HG02970 (cell line): ENCODE measurements around the gene SOCS4.
A peak's percentile ranks its signal among the peaks of the same experiment; 100 is the strongest.

Experiments
- ATAC-seq: cut with Tn5 transposase; IDR thresholded peaks from one replicate; pipeline ENCODE4 v1.9.1; 2021; ENCODE audit warnings: mild to moderate bottlenecking, moderate library complexity, moderate number of reproducible peaks; ENCODE audit not compliant: unreplicated experiment, low FRiP score

Gene SOCS4

GRCh38 chr14:55084401-55085059 is 57.5 kb downstream of the SOCS4 start:
- ATAC-seq, result no peak

DNA sequence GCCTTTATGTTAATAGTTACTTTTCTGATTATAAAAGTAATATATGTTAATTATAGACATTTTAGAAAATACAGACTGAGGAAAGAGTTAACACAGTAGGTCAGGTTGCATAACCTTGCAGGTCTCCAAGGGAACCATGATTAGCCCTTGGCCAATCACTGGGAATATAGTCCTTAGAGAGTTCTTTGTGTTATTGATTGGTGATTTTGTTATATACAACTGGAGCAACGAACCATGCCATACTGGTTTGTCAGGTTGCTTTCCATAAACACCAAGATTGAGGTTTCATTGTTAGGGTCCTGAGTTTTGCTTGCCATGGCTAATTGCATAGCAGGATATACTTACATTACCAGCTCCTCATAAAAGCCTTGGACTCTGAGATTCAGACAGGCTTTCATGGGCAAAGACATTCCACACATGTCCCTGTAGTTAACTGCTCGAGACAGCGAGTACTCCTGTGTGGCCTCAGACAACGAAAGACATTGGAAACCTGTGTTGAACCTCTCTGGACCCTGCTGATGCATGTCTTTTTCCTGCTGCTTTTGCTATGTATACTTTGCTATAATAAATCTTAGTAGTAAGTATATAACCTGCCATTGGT is 58.1 kb downstream of the SOCS4 start:
- ATAC-seq, result no peak

DNA sequence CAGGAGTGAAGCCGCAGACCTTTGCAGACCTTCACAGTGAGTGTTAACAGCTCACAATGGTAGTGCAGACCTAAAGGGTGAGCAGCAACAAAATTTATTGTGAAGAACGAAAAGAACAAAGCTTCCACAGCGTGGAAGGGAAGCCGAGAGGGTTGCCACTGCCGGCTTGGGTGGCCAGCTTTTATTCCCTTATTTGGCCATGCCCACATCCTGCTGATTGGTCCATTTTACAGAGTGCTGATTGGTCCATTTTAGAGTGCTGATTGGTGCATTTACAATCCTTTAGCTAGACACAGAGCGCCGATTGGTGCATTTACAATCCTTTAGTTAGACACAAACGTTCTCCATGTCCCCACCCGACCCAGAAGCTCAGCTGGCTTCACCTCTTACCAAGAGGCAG is 59.9 kb downstream of the SOCS4 start:
- no peak for ATAC-seq

DNA sequence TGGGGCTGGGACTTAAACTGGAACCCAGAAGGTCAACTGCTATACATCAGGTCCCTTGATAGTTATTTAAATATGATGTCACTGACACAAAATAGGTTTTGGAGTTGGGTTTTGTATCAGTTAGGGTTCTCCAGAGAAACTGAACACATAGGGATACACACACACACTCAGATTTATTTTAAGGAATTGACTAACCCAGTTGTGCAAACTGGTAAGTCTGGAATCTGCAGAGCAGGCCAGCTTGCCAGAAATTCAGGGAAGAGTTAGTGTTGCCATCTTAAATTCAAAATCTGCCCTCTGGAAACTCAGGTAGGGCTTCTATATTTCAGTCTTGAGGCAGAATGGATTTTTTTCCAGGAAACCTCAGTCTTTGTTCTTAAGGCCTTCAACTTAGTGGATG is 61.3 kb downstream of the SOCS4 start:
- no peak for ATAC-seq

- ATAC-seq, result no peak
These were observed 65.3 kb downstream of the SOCS4 start for GRCh38 chr14:55092341-55092740.

- ATAC-seq, result no peak
These were observed 67.5 kb downstream of the SOCS4 start for GRCh38 chr14:55094292-55095157.

GRCh38 chr14:55097881-55098560 is 71.0 kb downstream of the SOCS4 start:
- ATAC-seq, result peak; percentile 52

DNA sequence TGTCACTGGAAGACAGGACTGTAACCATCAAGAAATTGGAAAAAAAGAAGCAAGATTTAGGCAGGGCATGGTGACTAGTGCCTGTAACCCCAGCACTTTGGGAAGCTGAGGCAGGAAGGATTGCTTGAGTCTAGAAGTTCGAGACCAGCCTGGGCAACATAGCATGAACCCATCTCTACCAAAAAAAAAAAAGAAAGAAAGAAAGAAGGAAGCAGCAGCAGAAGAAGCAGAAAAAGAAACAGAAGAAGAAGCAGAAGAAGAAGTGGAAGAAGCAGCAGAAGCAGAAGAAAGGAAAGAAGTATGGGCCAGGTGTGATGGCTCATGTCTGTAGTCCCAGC is 71.5 kb downstream of the SOCS4 start:
- ATAC-seq, result no peak
